Right lobe of liver (tissue), 6 donors: ENCODE results near the gene FAM241B. TPM values are rescaled to one million over a fixed set of nuclear protein-coding genes. Genes with fewer than 3 reads are reported as not detected.

Experiments
- ATAC-seq, 4 donors: fragments of 200-7000 bp; cut with Tn5 transposase; one replicate each; pipeline ENCODE4 v1.9.1; 2020; ENCODE audit warnings: mild to moderate bottlenecking in 4 of 4, moderate library complexity in 4 of 4
- DNase-seq, 3 donors: peaks; one replicate each; pipeline ENCODE4 v3.0.0-alpha.2; 2020
- H3K27ac ChIP-seq, 3 donors: fragments of 200-600 bp; one replicate each; pipeline ENCODE4 v1.8.0; 2022
- H3K27me3 ChIP-seq, 2 donors: fragments of 200-600 bp; one replicate each; pipeline ENCODE4 v1.8.0; 2022
- H3K36me3 ChIP-seq, 4 donors: fragments of 200-600 bp; sonication (generic) in 1 of 4; one replicate each; pipeline versions ENCODE4 v1.5.1 to v1.8.0; 2017 to 2022; ENCODE audit warnings: control low read depth in 1 of 4
- H3K4me1 ChIP-seq, 4 donors: fragments of 200-600 bp; sonication (generic) in 1 of 4; one replicate each; pipeline versions ENCODE4 v1.5.1 to v1.8.0; 2017 to 2022; ENCODE audit warnings: control low read depth in 1 of 4
- H3K4me3 ChIP-seq, 3 donors: fragments of 200-600 bp; one replicate each; pipeline ENCODE4 v1.8.0; 2022
- H3K9me3 ChIP-seq, 4 donors: fragments of 200-600 bp; sonication (generic) in 1 of 4; one replicate each; pipeline versions ENCODE4 v1.5.1 to v1.8.0; 2017 to 2022; ENCODE audit warnings: control low read depth in 1 of 4
- POLR2A ChIP-seq: fragments of 450-650 bp; IDR thresholded peaks from one replicate; pipeline ENCODE4 v1.6.1; 2017; ENCODE audit warnings: antibody characterized with exemption, mild to moderate bottlenecking
- WGBS: methylation state at CpG from one replicate; pipeline ENCODE4 v1.1.6; 2018; ENCODE audit warnings: low coverage, low lambda C conversion rate; ENCODE audit not compliant: insufficient coverage; ENCODE audit errors: missing lambda C conversion rate; 5-methylcytosine and 5-hydroxymethylcytosine counted together
- intact Hi-C, 2 donors: fragments of 100-400 bp; cut with DNase I; formaldehyde crosslinking; loops; one replicate each; pipeline versions ENCODE4 v1.11.2 to v1.14.1; 2022
- total RNA-seq, 6 experiments: library from RNA; depleted of rRNA in 2 of 6; stranded (reverse); fragments of >200 nt in 2 of 6; fragmentation: NEBNext Ultra II Directional in 3 of 6; extraction: Animal tissue kit (Norgen Biotek cat#: 25700) in 3 of 6; gene quantifications; one replicate each; pipeline versions ENCODE4 v1.1.0 to v1.2.4, GENCODE V29; 2016 to 2023
- TF ChIP-seq, protein P1 (sequence below), 4 donors: fragments of 200-600 bp in 3 of 4; fragments of 450-650 bp in 1 of 4; IDR thresholded peaks; one replicate each; pipeline versions ENCODE4 v1.5.1 to v1.8.0; 2016 to 2022; ENCODE audit warnings: antibody characterized with exemption in 4 of 4, mild to moderate bottlenecking in 2 of 4
- donor health status: DM: no; HTN: yes; CAD: no.
- donor health status: DM: no; HTN: no; CAD: no.
- donor health status: DM: no; HTN: no; CAD: no.
- donor health status: DM: no; HTN: yes; CAD: no.
- donor health status: DM: no; HTN: yes; CAD: no.

Gene FAM241B
- total RNA-seq, 6 experiments from 2014 or later = 0.74 to 3.9 (median 1.5) TPM

DNA sequence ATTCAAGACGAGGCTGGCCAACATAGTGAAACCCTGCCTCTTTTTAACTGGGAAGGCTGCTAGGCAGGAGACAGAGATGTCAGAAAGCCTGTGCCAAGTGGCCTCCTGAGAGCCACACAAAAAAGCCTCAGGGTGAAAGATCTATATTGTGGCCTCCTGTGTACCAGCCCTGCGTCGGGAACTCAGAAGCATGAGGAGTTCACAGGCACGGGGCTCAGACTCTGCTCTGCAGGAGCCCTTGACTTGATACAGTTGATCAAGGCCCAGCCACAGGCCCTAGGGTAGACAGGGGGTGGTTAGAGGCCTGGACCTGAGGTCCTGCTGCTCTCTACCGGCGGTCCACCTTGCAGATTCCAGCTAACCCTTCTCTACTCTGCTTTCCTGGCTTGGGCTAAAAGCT lies 30.2 kb downstream of the FAM241B start:
- DNase-seq = no peak
- H3K27me3 ChIP-seq = no peaks in the 10 kb centered on the region
- H3K4me1 ChIP-seq = no peaks in the 10 kb centered on the region

DNA sequence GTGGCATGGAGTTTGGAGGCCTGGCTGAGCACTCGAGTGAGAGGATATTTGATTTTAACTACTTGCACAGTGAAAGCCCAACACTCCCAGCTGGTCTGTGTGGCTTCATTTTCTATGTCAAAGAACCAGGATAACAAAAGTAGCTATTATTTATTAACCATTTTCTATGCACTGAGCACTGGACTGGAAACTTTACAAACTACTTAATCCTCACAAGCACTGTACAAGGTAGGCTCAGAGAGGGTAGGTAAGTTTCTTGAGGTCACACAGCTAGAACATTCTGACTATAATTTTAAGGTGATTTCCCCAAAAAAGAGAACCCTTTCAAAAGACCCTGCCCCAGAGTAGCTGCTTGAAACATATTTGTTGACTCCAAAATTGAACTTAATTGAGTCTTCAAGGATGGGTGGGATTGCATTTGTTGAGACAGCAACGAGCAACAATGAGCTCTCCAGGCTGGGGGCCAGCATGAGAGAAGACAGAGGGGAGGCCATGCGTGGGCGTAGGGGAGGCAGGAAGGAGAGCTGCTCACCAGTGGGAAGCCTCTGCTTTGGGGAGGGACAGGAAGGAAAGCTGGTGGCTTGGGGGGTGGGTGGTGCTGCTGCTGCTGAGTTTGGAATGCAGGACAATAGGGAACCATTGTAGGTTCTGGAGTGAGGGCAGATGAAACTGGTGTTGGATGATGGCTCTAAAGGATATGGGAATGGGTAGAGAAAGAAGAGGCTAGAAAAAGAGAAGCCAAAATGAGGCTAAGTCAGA lies 31.5 kb downstream of the FAM241B start:
- ATAC-seq (no peak), DNase-seq (no peak)
- H3K4me3 ChIP-seq = no peak overlapping the region
- WGBS = 75% methylated on average over 4 of the region's 4 CpGs
- no peaks in the 10 kb centered on the region for H3K9me3 ChIP-seq
- no peak overlapping the region for H3K27ac ChIP-seq
- no peak for TF ChIP-seq POLR2A
- TF ChIP-seq, protein P1, sequence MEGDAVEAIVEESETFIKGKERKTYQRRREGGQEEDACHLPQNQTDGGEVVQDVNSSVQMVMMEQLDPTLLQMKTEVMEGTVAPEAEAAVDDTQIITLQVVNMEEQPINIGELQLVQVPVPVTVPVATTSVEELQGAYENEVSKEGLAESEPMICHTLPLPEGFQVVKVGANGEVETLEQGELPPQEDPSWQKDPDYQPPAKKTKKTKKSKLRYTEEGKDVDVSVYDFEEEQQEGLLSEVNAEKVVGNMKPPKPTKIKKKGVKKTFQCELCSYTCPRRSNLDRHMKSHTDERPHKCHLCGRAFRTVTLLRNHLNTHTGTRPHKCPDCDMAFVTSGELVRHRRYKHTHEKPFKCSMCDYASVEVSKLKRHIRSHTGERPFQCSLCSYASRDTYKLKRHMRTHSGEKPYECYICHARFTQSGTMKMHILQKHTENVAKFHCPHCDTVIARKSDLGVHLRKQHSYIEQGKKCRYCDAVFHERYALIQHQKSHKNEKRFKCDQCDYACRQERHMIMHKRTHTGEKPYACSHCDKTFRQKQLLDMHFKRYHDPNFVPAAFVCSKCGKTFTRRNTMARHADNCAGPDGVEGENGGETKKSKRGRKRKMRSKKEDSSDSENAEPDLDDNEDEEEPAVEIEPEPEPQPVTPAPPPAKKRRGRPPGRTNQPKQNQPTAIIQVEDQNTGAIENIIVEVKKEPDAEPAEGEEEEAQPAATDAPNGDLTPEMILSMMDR (IDR thresholded peaks at IDR 0.05) = no peak
- peaks cover 0 to 8% (median 0%) of the 10 kb centered on the region in 4 donors for H3K4me1 ChIP-seq
- H3K27me3 ChIP-seq = no peaks in the 10 kb centered on the region
- intact Hi-C loops = no loop called here
- no peaks in the 10 kb centered on the region for H3K36me3 ChIP-seq

More for the DNA sequence above, 30.2 kb downstream of the FAM241B start:
- WGBS = 18% methylated on average over 2 of the region's 6 CpGs
- no peak overlapping the region for H3K4me3 ChIP-seq
- intact Hi-C loops = no loop called here
- no peak overlapping the region for H3K27ac ChIP-seq
- H3K36me3 ChIP-seq = no peaks in the 10 kb centered on the region
- no peaks in the 10 kb centered on the region for H3K9me3 ChIP-seq
- TF ChIP-seq POLR2A = no peak
- TF ChIP-seq, protein P1 (IDR thresholded peaks at IDR 0.05) = no peak
- no peak for ATAC-seq

DNA sequence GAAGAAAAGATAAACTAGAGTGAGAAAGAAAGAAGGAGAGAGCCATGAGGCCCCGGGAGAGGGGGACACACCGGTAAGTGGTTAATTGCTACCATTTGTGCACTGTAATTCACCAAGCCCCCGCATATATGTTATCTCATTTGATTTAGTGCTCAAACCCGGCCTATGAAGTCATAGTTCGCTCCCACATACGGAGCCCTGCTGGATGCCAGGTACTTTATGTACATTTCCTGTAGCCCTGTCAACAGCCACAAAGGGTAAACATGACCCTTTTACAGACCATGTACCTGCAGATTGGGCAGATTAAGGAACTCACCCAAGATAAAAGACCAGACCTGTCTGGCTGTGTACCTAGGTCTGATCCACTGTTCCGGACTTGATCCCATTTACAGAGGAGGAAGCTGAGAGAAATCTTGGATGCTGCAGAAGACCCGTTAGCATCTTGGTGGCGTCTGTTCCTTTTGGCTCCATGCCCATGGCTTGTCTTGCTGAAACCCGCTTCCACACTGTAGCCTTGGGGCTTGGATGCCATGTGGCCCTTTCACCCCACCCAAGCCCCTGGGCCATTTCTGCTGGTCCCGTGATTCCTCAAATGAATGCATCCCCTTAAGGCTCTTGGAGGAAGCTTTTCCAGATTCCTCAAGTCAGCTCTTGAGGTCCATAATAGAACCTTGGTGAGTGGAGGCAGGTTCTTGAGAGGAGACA lies 32.3 kb downstream of the FAM241B start:
- peaks cover 0 to 8% (median 0%) of the 10 kb centered on the region in 4 donors for H3K4me1 ChIP-seq
- 80% methylated on average over 5 of the region's 11 CpGs for WGBS
- no peaks in the 10 kb centered on the region for H3K36me3 ChIP-seq
- intact Hi-C loops = no loop called here
- H3K27me3 ChIP-seq = no peaks in the 10 kb centered on the region
- no peaks in the 10 kb centered on the region for H3K9me3 ChIP-seq
- ATAC-seq (no peak), DNase-seq (peak in 1 of 3 donors; percentile 19)
- H3K27ac ChIP-seq = no peak overlapping the region
- TF ChIP-seq, protein P1 (IDR thresholded peaks at IDR 0.05) = no peak
- no peak for TF ChIP-seq POLR2A
- H3K4me3 ChIP-seq = no peak overlapping the region

DNA sequence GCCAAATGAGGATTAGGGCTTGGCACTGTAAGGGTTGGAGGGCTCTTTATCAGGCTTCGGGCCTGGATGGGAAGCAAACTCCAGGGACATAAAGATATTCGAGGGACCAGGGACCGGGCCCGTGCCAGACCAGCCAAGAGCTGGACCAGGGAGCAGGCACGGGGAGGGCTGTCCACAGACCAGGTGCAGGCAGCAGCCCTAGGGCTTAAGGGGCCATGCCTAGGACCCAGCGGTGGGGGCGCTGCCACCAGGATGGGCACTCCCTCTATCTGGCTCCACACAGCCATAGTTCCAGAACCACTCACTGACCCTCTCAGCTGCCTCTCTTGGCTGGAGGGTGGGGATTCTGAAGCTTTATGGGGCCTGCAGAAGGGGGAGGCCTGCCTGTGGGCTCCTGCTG lies 32.9 kb downstream of the FAM241B start:
- DNase-seq = no peak

More for the DNA sequence above, 32.9 kb downstream of the FAM241B start:
- intact Hi-C loops = no loop called here
- Histone ChIP-seq H3K27me3 (no peaks in the 10 kb centered on the region), H3K4me1 (peaks cover 0 to 8% (median 0%) of the 10 kb centered on the region in 4 donors), H3K9me3 (no peaks in the 10 kb centered on the region), H3K36me3 (no peaks in the 10 kb centered on the region), H3K27ac (no peak overlapping the region), H3K4me3 (no peak overlapping the region)
- TF ChIP-seq POLR2A = no peak
- TF ChIP-seq, protein P1 (IDR thresholded peaks at IDR 0.05) = no peak
- no CpG with 5 or more reads among the region's 7 CpGs for WGBS
- no peak for ATAC-seq
